K562 (cell line): Measurements from ENCODE around the gene CTXN1. TPM values are rescaled to one million over a fixed set of nuclear protein-coding genes. Genes with fewer than 3 reads are reported as not detected.

Source experiments
- CTCF ChIP-seq, 3 experiments: IDR thresholded peaks in 2 of 3; conservative IDR thresholded peaks in 1 of 3; 2 replicates each; pipeline ENCODE4 v1.5.1; 2011 to 2012; ENCODE audit warnings: low read length in 3 of 3, mild to moderate bottlenecking in 3 of 3, control low read depth in 2 of 3, improper control_type of control experiment in 1 of 3, inconsistent platforms in 1 of 3, low read depth in 1 of 3, mixed read lengths in 1 of 3, moderate library complexity in 1 of 3; ENCODE audit not compliant: insufficient read depth in 2 of 3
- EHMT2 ChIP-seq: fragments of 450-650 bp; IDR thresholded peaks from 2 replicates; pipeline ENCODE4 v1.6.1; 2018; ENCODE audit warnings: antibody characterized with exemption
- KAT7 ChIP-seq: sonication (generic); formaldehyde crosslinking; IDR thresholded peaks from 2 replicates; pipeline ENCODE4 v1.8.0; 2022; ENCODE audit warnings: missing genetic modification reagents, mild to moderate bottlenecking, borderline replicate concordance
- NR2F6 ChIP-seq: fragments of 450-650 bp; formaldehyde crosslinking; IDR thresholded peaks from 2 replicates; pipeline ENCODE4 v1.4.0; 2020; ENCODE audit warnings: mild to moderate bottlenecking
- PHB ChIP-seq: fragments of 250-450 bp; sonication (Bioruptor Pico); IDR thresholded peaks from 2 replicates; pipeline ENCODE4 v1.5.0; 2021
- SMARCA4 ChIP-seq: fragments of 450-650 bp; IDR thresholded peaks from 2 replicates; pipeline ENCODE4 v1.6.1; 2016
- SNRNP70 ChIP-seq: fragments of 200-400 bp; formaldehyde crosslinking; optimal IDR thresholded peaks from 2 replicates; pipeline ENCODE3; 2017; ENCODE audit warnings: low read depth, low read length
- TAF9B ChIP-seq: fragments of 450-650 bp; IDR thresholded peaks from 2 replicates; pipeline ENCODE4 v1.6.1; 2018; ENCODE audit warnings: mild to moderate bottlenecking; ENCODE audit not compliant: partially characterized antibody
- XRCC5 ChIP-seq: fragments of 200-400 bp; formaldehyde crosslinking; IDR thresholded peaks from 2 replicates; pipeline ENCODE4 v1.6.1; 2017; ENCODE audit warnings: low read depth, mild to moderate bottlenecking, low read length
- YY1 ChIP-seq, 3 experiments: IDR thresholded peaks; 2 replicates each; pipeline ENCODE4 v1.6.1; 2011; ENCODE audit warnings: low read length in 2 of 3, mild to moderate bottlenecking in 2 of 3, moderate library complexity in 2 of 3, borderline replicate concordance in 1 of 3, control low read depth in 1 of 3, low read depth in 1 of 3; ENCODE audit not compliant: insufficient read depth in 3 of 3, insufficient replicate concordance in 2 of 3, control insufficient read depth in 1 of 3, insufficient read length in 1 of 3; ENCODE audit errors: extremely low read depth in 1 of 3
- ZFP36 ChIP-seq: fragments of 150-350 bp; IDR thresholded peaks from 2 replicates; pipeline ENCODE4 v1.6.1; 2018; ENCODE audit warnings: low read length, low read depth; ENCODE audit not compliant: partially characterized antibody
- ZNF609 ChIP-seq: sonication (generic); formaldehyde crosslinking; IDR thresholded peaks from 2 replicates; pipeline ENCODE4 v1.8.1; 2023; ENCODE audit warnings: missing genetic modification reagents, mild to moderate bottlenecking, borderline replicate concordance
- ZNF77 ChIP-seq: fragments of 250-450 bp; sonication (Bioruptor Pico); IDR thresholded peaks from 2 replicates; pipeline ENCODE4 v1.5.0; 2020
- polyA plus RNA-seq, 8 experiments: library from polyadenylated mRNA; depleted of rRNA in 4 of 8; stranded (reverse) in 5 of 8; unstranded in 3 of 8; fragments of >200 nt; fragmentation: Nextera tagmentation in 2 of 8; fragmentation: Illumina TruSeq in 1 of 8; extraction: Ambion mirVana in 2 of 8; extraction: Trizol in 1 of 8; gene quantifications; 2 replicates each; pipeline versions ENCODE4 v1.2.1 to v1.2.3, GENCODE V29; 2011 to 2014; ENCODE audit warnings: inconsistent platforms in 1 of 8, missing spikeins in 1 of 8
- total RNA-seq, 7 experiments: library from RNA; depleted of rRNA in 6 of 7; stranded (reverse); fragments of >200 nt in 6 of 7; fragmentation: Illumina TruSeq in 2 of 7; extraction: Trizol in 2 of 7; gene quantifications; 2 replicates each; pipeline versions ENCODE4 v1.2.1 to v1.2.3, GENCODE V29; 2011 to 2021; ENCODE audit warnings: low replicate concordance in 1 of 7
- TF ChIP-seq, protein P1 (sequence below): IDR thresholded peaks from 2 replicates; pipeline ENCODE4 v1.6.1; 2012; ENCODE audit warnings: low read depth, low read length, improper control_type of control experiment, borderline replicate concordance
- TF ChIP-seq, protein P2 (sequence below): fragments of 250-450 bp; sonication (Bioruptor Pico); IDR thresholded peaks from 2 replicates; pipeline ENCODE4 v1.4.0; 2020; ENCODE audit warnings: borderline replicate concordance

The CTXN1 gene
- total and polyA plus RNA-seq, 9 of the 15 experiments (the other 6 are each of a cell fraction or from before 2014, with no cell fraction given): 0.15 to 37.4 (median 1.8) TPM; not detected in 2

GRCh38 chr19:7944177-7944761 lies 18.3 kb upstream of the CTXN1 start (continued):
- TF ChIP-seq, protein P1, sequence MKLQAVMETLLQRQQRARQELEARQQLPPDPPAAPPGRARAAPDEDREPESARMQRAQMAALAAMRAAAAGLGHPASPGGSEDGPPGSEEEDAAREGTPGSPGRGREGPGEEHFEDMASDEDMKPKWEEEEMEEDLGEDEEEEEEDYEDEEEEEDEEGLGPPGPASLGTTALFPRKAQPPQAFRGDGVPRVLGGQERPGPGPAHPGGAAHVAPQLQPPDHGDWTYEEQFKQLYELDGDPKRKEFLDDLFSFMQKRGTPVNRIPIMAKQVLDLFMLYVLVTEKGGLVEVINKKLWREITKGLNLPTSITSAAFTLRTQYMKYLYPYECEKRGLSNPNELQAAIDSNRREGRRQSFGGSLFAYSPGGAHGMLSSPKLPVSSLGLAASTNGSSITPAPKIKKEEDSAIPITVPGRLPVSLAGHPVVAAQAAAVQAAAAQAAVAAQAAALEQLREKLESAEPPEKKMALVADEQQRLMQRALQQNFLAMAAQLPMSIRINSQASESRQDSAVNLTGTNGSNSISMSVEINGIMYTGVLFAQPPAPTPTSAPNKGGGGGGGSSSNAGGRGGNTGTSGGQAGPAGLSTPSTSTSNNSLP: peak; percentile 81; the same call in 1 of the 2 replicates
- TF ChIP-seq TAF9B: no peak
- peak; percentile 56; the same call in 1 of the 2 replicates for TF ChIP-seq SMARCA4
- TF ChIP-seq KAT7: no peak
- peak; percentile 70 for TF ChIP-seq ZFP36
- no peak for TF ChIP-seq ZNF77 (CRISPR knock-in tag)
- TF ChIP-seq SNRNP70: no peak
- TF ChIP-seq EHMT2: 0 out of 2 replicates have a peak, but pooled peaks have one; percentile 22
- 0 out of 2 replicates have a peak, but pooled peaks have one; percentile 37 for TF ChIP-seq NR2F6
- peak; percentile 73 for TF ChIP-seq XRCC5
- peak; percentile 60; the same call in 1 of the 2 replicates for TF ChIP-seq PHB (CRISPR knock-in tag)
- TF ChIP-seq, protein P2, sequence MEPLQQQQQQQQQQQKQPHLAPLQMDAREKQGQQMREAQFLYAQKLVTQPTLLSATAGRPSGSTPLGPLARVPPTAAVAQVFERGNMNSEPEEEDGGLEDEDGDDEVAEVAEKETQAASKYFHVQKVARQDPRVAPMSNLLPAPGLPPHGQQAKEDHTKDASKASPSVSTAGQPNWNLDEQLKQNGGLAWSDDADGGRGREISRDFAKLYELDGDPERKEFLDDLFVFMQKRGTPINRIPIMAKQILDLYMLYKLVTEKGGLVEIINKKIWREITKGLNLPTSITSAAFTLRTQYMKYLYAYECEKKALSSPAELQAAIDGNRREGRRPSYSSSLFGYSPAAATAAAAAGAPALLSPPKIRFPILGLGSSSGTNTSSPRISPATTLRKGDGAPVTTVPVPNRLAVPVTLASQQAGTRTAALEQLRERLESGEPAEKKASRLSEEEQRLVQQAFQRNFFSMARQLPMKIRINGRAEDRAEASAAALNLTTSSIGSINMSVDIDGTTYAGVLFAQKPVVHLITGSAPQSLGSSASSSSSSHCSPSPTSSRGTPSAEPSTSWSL: 0 out of 2 replicates have a peak, but pooled peaks have one; percentile 19
- TF ChIP-seq CTCF (IDR thresholded peaks at IDR 0.05 in 2 of 3, conservative IDR thresholded peaks at IDR 0.05 in 1 of 3; ENCODE audit: insufficient read depth in 2 of 3, low read depth in 1 of 3, low read length in 3 of 3): peak; percentile 83 to 87 (median 83)
- TF ChIP-seq ZNF609 (CRISPR knock-in tag): no peak
- TF ChIP-seq YY1 (IDR thresholded peaks at IDR 0.05; ENCODE audit: borderline replicate concordance in 1 of 3, control insufficient read depth in 1 of 3, extremely low read depth in 1 of 3, insufficient read depth in 3 of 3, insufficient read length in 1 of 3, insufficient replicate concordance in 2 of 3, low read depth in 1 of 3, low read length in 2 of 3): peak in 1 of 3 experiments; percentile 35
